Measurements from ENCODE around the gene AADACL2. TPM values are rescaled to one million over a fixed set of nuclear protein-coding genes. Genes with fewer than 3 reads are reported as not detected.

Gene AADACL2
- total RNA-seq, 2 experiments from 2014 or later: not detected

- no peak overlapping the region for H3K4me2 ChIP-seq (ENCODE audit: low read length)
- no peak for DNase-seq (ENCODE audit: low spot score)
- BruUV-seq (replicated peaks): no TSS peak
- no peaks in the 10 kb centered on the region for H3K4me1 ChIP-seq (ENCODE audit: insufficient read depth, low read length, poor library complexity, severe bottlenecking)
- H3K27ac ChIP-seq (ENCODE audit: low read depth, low read length, poor library complexity, severe bottlenecking): no peak overlapping the region
- no peak overlapping the region for H3K4me3 ChIP-seq (ENCODE audit: low read depth, low read length, poor library complexity, severe bottlenecking)
- no peak overlapping the region for H2AFZ ChIP-seq (ENCODE audit: low read length)
- H3K9me3 ChIP-seq (ENCODE audit: low read length): no peaks in the 10 kb centered on the region
- ChIA-PET CTCF (ENCODE audit: unreplicated experiment) (no interaction called here), POLR2A (no interaction called here)
- H3K79me2 ChIP-seq (ENCODE audit: insufficient read depth, low read depth, low read length): no peaks in the 10 kb centered on the region
- H3K9me2 ChIP-seq (ENCODE audit: insufficient read depth, low read length): no peaks in the 10 kb centered on the region
- H4K20me1 ChIP-seq (ENCODE audit: insufficient read depth, low read length): no peaks in the 10 kb centered on the region
- intact Hi-C loops (cut with micrococcal nuclease; ENCODE audit: unreplicated experiment): no loop called here
- no peak for TF ChIP-seq CTCF (conservative IDR thresholded peaks at IDR 0.05; ENCODE audit: low read length)
- TF ChIP-seq EZH2phosphoT487 (IDR thresholded peaks at IDR 0.05; ENCODE audit: borderline replicate concordance, low read depth, low read length): no peak
- H3K36me3 ChIP-seq (ENCODE audit: insufficient read depth, low read length): no peaks in the 10 kb centered on the region
Measured at GRCh38 chr3:151776259-151776740, 42.6 kb downstream of the AADACL2 start.

GRCh38 chr3:151777880-151778279 lies 44.2 kb downstream of the AADACL2 start:
- Histone ChIP-seq H3K4me3 (ENCODE audit: low read depth, low read length, poor library complexity, severe bottlenecking) (no peak overlapping the region), H2AFZ (ENCODE audit: low read length) (no peak overlapping the region), H3K9me3 (ENCODE audit: low read length) (no peaks in the 10 kb centered on the region), H3K4me1 (ENCODE audit: insufficient read depth, low read length, poor library complexity, severe bottlenecking) (no peaks in the 10 kb centered on the region), H4K20me1 (ENCODE audit: insufficient read depth, low read length) (no peaks in the 10 kb centered on the region), H3K79me2 (ENCODE audit: insufficient read depth, low read depth, low read length) (no peaks in the 10 kb centered on the region), H3K27ac (ENCODE audit: low read depth, low read length, poor library complexity, severe bottlenecking) (no peak overlapping the region), H3K9me2 (ENCODE audit: insufficient read depth, low read length) (no peaks in the 10 kb centered on the region), H3K36me3 (ENCODE audit: insufficient read depth, low read length) (no peaks in the 10 kb centered on the region), H3K4me2 (ENCODE audit: low read length) (no peak overlapping the region)
- BruUV-seq (replicated peaks): no TSS peak
- POLR2A ChIA-PET: interaction anchor here (1.5 kb wide), 1 partner anchor 120 kb away, joined by 4 read pairs; no protein-coding TSS in a partner anchor
- intact Hi-C loops (cut with micrococcal nuclease; ENCODE audit: unreplicated experiment): no loop called here
- CTCF ChIA-PET (ENCODE audit: unreplicated experiment): no interaction called here
- DNase-seq (ENCODE audit: low spot score): no peak
- TF ChIP-seq CTCF (conservative IDR thresholded peaks at IDR 0.05; ENCODE audit: low read length): no peak
- no peak for TF ChIP-seq EZH2phosphoT487 (IDR thresholded peaks at IDR 0.05; ENCODE audit: borderline replicate concordance, low read depth, low read length)

- Histone ChIP-seq H3K9me3 (ENCODE audit: low read length) (no peaks in the 10 kb centered on the region), H3K4me2 (ENCODE audit: low read length) (no peak overlapping the region), H3K36me3 (ENCODE audit: insufficient read depth, low read length) (no peaks in the 10 kb centered on the region), H3K9me2 (ENCODE audit: insufficient read depth, low read length) (peaks cover 8% of the 10 kb centered on the region; the same call in 1 of the 2 replicates), H3K27ac (ENCODE audit: low read depth, low read length, poor library complexity, severe bottlenecking) (no peak overlapping the region), H3K4me1 (ENCODE audit: insufficient read depth, low read length, poor library complexity, severe bottlenecking) (no peaks in the 10 kb centered on the region), H4K20me1 (ENCODE audit: insufficient read depth, low read length) (no peaks in the 10 kb centered on the region), H3K4me3 (ENCODE audit: low read depth, low read length, poor library complexity, severe bottlenecking) (no peak overlapping the region), H3K79me2 (ENCODE audit: insufficient read depth, low read depth, low read length) (no peaks in the 10 kb centered on the region), H2AFZ (ENCODE audit: low read length) (no peak overlapping the region)
- no peak for DNase-seq (ENCODE audit: low spot score)
- BruUV-seq (replicated peaks): no TSS peak
- CTCF ChIA-PET (ENCODE audit: unreplicated experiment): no interaction called here
- POLR2A ChIA-PET: interaction anchor here (1.2 kb wide), 1 partner anchor 28 kb away, joined by 3 read pairs; no protein-coding TSS in a partner anchor
- intact Hi-C loops (cut with micrococcal nuclease; ENCODE audit: unreplicated experiment): no loop called here
- no peak for TF ChIP-seq CTCF (conservative IDR thresholded peaks at IDR 0.05; ENCODE audit: low read length)
- no peak for TF ChIP-seq EZH2phosphoT487 (IDR thresholded peaks at IDR 0.05; ENCODE audit: borderline replicate concordance, low read depth, low read length)
Measured at GRCh38 chr3:151787626-151788025, 53.9 kb downstream of the AADACL2 start.
